ENCODE data around the gene UNC119.

DNA sequence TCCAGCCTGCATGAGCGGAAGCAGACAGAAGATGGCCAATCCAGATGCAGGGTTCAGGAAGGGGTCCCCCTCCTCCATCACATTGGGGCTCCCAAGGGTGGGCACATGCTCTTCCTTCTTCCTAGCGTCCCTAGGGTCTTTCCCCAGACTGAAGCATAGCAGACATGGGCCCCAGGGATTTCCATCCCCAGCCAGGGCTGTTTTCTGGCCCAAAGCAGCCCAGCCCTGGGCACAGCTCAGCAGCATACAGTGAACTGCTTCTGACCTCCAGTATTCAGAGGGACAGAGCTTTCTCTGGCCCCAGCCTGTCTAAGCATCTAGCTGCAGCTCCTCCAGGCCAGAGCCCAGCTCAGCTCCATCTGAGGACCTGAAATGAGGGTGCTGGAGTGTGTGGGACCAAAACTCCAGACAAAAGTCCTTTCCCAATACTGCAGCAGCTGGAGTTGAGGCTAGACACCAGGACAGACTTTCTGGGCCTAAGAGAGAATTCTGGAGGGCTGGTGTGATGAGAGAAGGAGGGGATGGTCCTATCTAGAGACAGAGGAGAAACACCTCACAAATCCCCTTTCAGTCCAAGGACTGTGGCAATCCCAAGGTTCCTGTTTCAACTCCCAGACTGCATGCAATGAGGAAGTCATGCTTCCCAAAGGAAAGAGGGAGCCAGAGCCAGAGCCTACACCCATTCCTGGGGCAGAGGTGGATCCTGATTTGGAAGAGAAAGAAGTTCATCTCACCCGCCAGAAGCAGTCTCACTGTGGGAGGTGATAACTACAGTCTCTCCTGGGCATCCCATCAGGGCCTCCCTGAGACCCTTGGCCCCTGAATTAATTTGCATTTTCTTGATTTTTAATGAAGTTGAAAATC, 50.8 kb downstream of the UNC119 start:
- TF ChIP-seq EZH2 (IDR thresholded peaks at IDR 0.05; ENCODE audit: low read length, missing control alignments), result no peak
- TF ChIP-seq, protein P1, sequence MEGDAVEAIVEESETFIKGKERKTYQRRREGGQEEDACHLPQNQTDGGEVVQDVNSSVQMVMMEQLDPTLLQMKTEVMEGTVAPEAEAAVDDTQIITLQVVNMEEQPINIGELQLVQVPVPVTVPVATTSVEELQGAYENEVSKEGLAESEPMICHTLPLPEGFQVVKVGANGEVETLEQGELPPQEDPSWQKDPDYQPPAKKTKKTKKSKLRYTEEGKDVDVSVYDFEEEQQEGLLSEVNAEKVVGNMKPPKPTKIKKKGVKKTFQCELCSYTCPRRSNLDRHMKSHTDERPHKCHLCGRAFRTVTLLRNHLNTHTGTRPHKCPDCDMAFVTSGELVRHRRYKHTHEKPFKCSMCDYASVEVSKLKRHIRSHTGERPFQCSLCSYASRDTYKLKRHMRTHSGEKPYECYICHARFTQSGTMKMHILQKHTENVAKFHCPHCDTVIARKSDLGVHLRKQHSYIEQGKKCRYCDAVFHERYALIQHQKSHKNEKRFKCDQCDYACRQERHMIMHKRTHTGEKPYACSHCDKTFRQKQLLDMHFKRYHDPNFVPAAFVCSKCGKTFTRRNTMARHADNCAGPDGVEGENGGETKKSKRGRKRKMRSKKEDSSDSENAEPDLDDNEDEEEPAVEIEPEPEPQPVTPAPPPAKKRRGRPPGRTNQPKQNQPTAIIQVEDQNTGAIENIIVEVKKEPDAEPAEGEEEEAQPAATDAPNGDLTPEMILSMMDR (conservative IDR thresholded peaks at IDR 0.05 in 1 of 2, IDR thresholded peaks at IDR 0.05 in 1 of 2; ENCODE audit: low read depth in 1 of 2, low read length in 2 of 2), result no peak
